SK-N-MC (cell line): ENCODE results near the gene ZBTB7C.

Experiments used
- DNase-seq: peaks from one replicate; pipeline ENCODE4 v3.0.0-alpha.2; 2011; ENCODE audit warnings: low read depth, low spot score
- H3K27ac ChIP-seq: fragments of 200-600 bp; sonication (generic); 2 replicates; pipeline ENCODE4 v1.5.1; 2016; ENCODE audit warnings: mixed run types
- H3K36me3 ChIP-seq: fragments of 200-600 bp; sonication (generic); 2 replicates; pipeline ENCODE4 v1.6.1; 2017; ENCODE audit warnings: antibody characterized with exemption, low read length, mixed read lengths; ENCODE audit not compliant: insufficient read depth
- H3K4me3 ChIP-seq: fragments of 200-600 bp; sonication (generic); 2 replicates; pipeline ENCODE4 v1.5.1; 2016
- H3K9ac ChIP-seq: fragments of 200-600 bp; sonication (generic); 2 replicates; pipeline ENCODE4 v1.8.0; 2017; ENCODE audit warnings: mixed run types, mixed read lengths; ENCODE audit not compliant: insufficient read length
- H3K9me3 ChIP-seq: fragments of 200-600 bp; sonication (generic); 2 replicates; pipeline ENCODE4 v1.6.1; 2017; ENCODE audit warnings: low read depth, mild to moderate bottlenecking, antibody characterized with exemption, low read length, moderate library complexity, mixed read lengths
- EZH2 ChIP-seq: fragments of 200-600 bp; sonication (generic); IDR thresholded peaks from one replicate; pipeline ENCODE4 v1.6.1; 2017; ENCODE audit warnings: antibody characterized with exemption
- FOXP2 ChIP-seq: optimal IDR thresholded peaks from 2 replicates; pipeline ENCODE3; 2011; ENCODE audit warnings: mild to moderate bottlenecking, moderate library complexity; ENCODE audit not compliant: insufficient read depth; ENCODE audit errors: extremely low read length, control extremely low read depth
- POLR2AphosphoS5 ChIP-seq: IDR thresholded peaks from 2 replicates; pipeline ENCODE4 v1.6.1; 2012; ENCODE audit warnings: mild to moderate bottlenecking, low read depth, low read length, borderline replicate concordance

The ZBTB7C gene

GRCh38 chr18:48326901-48327675 is 82.1 kb downstream of the ZBTB7C start:
- no peak overlapping the region for H3K27ac ChIP-seq
- no peaks in the 10 kb centered on the region for H3K9me3 ChIP-seq

GRCh38 chr18:48325115-48325665 is 84.0 kb downstream of the ZBTB7C start:
- no peak overlapping the region for H3K27ac ChIP-seq
- no peak for DNase-seq
- no peaks in the 10 kb centered on the region for H3K36me3 ChIP-seq
- TF ChIP-seq EZH2 (no peak), POLR2AphosphoS5 (no peak)
- H3K9ac ChIP-seq, result no peak overlapping the region
- no peak overlapping the region for H3K4me3 ChIP-seq
- H3K9me3 ChIP-seq, result no peaks in the 10 kb centered on the region

More at GRCh38 chr18:48326901-48327675, 82.1 kb downstream of the ZBTB7C start:
- H3K4me3 ChIP-seq, result no peak overlapping the region
- H3K9ac ChIP-seq, result no peak overlapping the region
- TF ChIP-seq POLR2AphosphoS5, result no peak
- TF ChIP-seq EZH2, result no peak
- no peak for TF ChIP-seq FOXP2
- no peaks in the 10 kb centered on the region for H3K36me3 ChIP-seq
- DNase-seq, result no peak

- Histone ChIP-seq H3K4me3 (no peak overlapping the region), H3K9ac (no peak overlapping the region), H3K27ac (no peak overlapping the region), H3K36me3 (no peaks in the 10 kb centered on the region), H3K9me3 (no peaks in the 10 kb centered on the region)
- no peak for DNase-seq
- TF ChIP-seq FOXP2, result no peak
- no peak for TF ChIP-seq POLR2AphosphoS5
- no peak for TF ChIP-seq EZH2
These were observed 84.5 kb downstream of the ZBTB7C start for GRCh38 chr18:48324651-48325050.

GRCh38 chr18:48323151-48323550 is 86.0 kb downstream of the ZBTB7C start:
- Histone ChIP-seq H3K9ac (no peak overlapping the region), H3K9me3 (no peaks in the 10 kb centered on the region), H3K4me3 (no peak overlapping the region), H3K36me3 (no peaks in the 10 kb centered on the region), H3K27ac (no peak overlapping the region)
- no peak for TF ChIP-seq FOXP2
- TF ChIP-seq EZH2, result no peak
- no peak for TF ChIP-seq POLR2AphosphoS5
- no peak for DNase-seq

GRCh38 chr18:48321536-48321935 is 87.6 kb downstream of the ZBTB7C start:
- DNase-seq, result no peak
- Histone ChIP-seq H3K4me3 (no peak overlapping the region), H3K36me3 (no peaks in the 10 kb centered on the region), H3K27ac (no peak overlapping the region), H3K9me3 (no peaks in the 10 kb centered on the region), H3K9ac (no peak overlapping the region)
- TF ChIP-seq POLR2AphosphoS5 (no peak), EZH2 (no peak), FOXP2 (no peak)

GRCh38 chr18:48321121-48321520 is 88.1 kb downstream of the ZBTB7C start:
- Histone ChIP-seq H3K9ac (no peak overlapping the region), H3K36me3 (no peaks in the 10 kb centered on the region), H3K4me3 (no peak overlapping the region), H3K27ac (no peak overlapping the region), H3K9me3 (no peaks in the 10 kb centered on the region)
- no peak for DNase-seq
- no peak for TF ChIP-seq FOXP2
- no peak for TF ChIP-seq EZH2

GRCh38 chr18:48320639-48320945 is 88.6 kb downstream of the ZBTB7C start:
- no peak for DNase-seq
- no peak overlapping the region for H3K27ac ChIP-seq
- H3K9ac ChIP-seq, result no peak overlapping the region
- H3K4me3 ChIP-seq, result no peak overlapping the region
- no peaks in the 10 kb centered on the region for H3K9me3 ChIP-seq
- H3K36me3 ChIP-seq, result no peaks in the 10 kb centered on the region
- no peak for TF ChIP-seq FOXP2
- no peak for TF ChIP-seq EZH2
- no peak for TF ChIP-seq POLR2AphosphoS5

GRCh38 chr18:48319801-48320638 is 89.2 kb downstream of the ZBTB7C start:
- no peak for TF ChIP-seq FOXP2
- no peak for TF ChIP-seq POLR2AphosphoS5
- no peak for TF ChIP-seq EZH2
- no peak overlapping the region for H3K9ac ChIP-seq
- no peaks in the 10 kb centered on the region for H3K36me3 ChIP-seq
- 0 out of 2 replicates have a peak overlapping the region, but pooled peaks have one; percentile 9 for H3K4me3 ChIP-seq
- H3K27ac ChIP-seq, result peak overlapping the region; percentile 75
- DNase-seq, result peak; percentile 5
- H3K9me3 ChIP-seq, result no peaks in the 10 kb centered on the region
